DND-41 (cell line): ENCODE data around the gene FBXO21.

Source experiments
- CTCF ChIP-seq: IDR thresholded peaks from 2 replicates; pipeline ENCODE4 v1.5.1; 2012; ENCODE audit warnings: borderline replicate concordance, low read length, moderate library complexity, mild to moderate bottlenecking; ENCODE audit not compliant: poor library complexity, severe bottlenecking; ENCODE audit errors: extremely low read depth
- EZH2 ChIP-seq: IDR thresholded peaks from 3 replicates; pipeline ENCODE4 v1.6.1; 2012; ENCODE audit warnings: borderline replicate concordance, low read depth, mild to moderate bottlenecking, moderate library complexity, low read length, inconsistent platforms; ENCODE audit not compliant: severe bottlenecking

DNA sequence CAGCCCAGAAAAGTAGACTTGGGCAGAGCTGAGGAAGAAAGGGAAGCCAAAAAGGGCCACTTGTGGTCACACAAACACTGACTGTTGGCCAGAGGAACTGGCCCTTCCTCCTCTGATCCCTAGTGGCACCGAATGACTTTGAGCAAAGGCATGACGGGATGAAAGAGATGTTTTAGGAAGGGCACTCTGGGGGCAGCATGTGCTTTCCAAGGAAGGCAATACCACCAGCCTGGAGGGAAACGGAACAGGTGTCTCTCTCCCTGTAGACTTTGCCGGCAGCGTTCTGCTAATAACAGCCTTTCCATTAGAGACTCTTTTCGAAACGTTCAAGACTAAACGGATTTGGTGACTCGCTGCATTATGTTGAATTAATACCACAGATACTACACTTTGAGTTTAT lies 12.3 kb upstream of the FBXO21 start:
- TF ChIP-seq CTCF (no peak), EZH2 (no peak)
